ENCODE data around the gene MCF2L. TPM values are rescaled to one million over a fixed set of nuclear protein-coding genes. Genes with fewer than 3 reads are reported as not detected.

Gene MCF2L
- total and polyA plus RNA-seq, 2 experiments from 2014 or later, result 4.8 to 25.6 TPM

DNA sequence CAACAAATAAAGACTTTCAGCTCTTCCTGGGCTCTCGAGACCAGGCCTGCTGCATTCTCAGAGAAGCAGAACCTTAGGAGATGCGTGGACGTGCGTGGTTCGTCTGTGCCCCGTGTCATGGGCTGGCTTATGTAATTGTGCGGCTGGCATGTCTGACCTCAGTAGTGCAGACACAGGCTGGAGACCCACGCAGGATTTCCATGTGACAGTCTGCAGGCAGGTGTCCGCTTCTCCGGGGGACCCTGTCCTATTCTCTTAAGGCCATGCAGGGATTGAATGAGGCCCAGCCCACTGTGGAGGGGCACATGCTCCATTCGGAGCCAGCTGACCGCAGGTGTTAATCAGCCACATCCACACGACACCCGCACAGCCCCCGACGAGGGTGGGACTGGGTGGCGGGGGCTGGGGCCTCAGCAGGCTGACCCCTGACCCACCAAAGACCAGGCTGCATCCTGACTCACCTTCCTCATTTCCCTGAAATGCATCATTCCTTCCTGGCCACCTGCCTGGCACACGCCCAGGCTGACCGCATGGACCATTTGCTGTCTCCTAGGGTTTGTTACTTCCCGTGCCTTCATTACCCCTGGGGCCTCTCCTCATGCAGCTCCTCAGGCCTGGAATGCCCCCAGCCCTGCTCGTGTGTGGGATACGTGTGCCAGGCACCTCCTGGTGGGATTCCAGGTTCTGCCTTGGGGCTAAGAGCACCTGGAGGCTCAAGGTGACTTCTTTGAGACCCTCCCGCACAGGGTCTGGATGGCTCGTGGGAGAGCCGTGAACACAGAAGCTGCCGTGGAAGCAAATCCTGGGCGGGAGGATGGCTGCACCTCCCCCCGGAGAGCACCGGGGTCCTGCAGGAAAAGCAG is 10.7 kb upstream of the MCF2L start (continued):
- TF ChIP-seq, protein P1, sequence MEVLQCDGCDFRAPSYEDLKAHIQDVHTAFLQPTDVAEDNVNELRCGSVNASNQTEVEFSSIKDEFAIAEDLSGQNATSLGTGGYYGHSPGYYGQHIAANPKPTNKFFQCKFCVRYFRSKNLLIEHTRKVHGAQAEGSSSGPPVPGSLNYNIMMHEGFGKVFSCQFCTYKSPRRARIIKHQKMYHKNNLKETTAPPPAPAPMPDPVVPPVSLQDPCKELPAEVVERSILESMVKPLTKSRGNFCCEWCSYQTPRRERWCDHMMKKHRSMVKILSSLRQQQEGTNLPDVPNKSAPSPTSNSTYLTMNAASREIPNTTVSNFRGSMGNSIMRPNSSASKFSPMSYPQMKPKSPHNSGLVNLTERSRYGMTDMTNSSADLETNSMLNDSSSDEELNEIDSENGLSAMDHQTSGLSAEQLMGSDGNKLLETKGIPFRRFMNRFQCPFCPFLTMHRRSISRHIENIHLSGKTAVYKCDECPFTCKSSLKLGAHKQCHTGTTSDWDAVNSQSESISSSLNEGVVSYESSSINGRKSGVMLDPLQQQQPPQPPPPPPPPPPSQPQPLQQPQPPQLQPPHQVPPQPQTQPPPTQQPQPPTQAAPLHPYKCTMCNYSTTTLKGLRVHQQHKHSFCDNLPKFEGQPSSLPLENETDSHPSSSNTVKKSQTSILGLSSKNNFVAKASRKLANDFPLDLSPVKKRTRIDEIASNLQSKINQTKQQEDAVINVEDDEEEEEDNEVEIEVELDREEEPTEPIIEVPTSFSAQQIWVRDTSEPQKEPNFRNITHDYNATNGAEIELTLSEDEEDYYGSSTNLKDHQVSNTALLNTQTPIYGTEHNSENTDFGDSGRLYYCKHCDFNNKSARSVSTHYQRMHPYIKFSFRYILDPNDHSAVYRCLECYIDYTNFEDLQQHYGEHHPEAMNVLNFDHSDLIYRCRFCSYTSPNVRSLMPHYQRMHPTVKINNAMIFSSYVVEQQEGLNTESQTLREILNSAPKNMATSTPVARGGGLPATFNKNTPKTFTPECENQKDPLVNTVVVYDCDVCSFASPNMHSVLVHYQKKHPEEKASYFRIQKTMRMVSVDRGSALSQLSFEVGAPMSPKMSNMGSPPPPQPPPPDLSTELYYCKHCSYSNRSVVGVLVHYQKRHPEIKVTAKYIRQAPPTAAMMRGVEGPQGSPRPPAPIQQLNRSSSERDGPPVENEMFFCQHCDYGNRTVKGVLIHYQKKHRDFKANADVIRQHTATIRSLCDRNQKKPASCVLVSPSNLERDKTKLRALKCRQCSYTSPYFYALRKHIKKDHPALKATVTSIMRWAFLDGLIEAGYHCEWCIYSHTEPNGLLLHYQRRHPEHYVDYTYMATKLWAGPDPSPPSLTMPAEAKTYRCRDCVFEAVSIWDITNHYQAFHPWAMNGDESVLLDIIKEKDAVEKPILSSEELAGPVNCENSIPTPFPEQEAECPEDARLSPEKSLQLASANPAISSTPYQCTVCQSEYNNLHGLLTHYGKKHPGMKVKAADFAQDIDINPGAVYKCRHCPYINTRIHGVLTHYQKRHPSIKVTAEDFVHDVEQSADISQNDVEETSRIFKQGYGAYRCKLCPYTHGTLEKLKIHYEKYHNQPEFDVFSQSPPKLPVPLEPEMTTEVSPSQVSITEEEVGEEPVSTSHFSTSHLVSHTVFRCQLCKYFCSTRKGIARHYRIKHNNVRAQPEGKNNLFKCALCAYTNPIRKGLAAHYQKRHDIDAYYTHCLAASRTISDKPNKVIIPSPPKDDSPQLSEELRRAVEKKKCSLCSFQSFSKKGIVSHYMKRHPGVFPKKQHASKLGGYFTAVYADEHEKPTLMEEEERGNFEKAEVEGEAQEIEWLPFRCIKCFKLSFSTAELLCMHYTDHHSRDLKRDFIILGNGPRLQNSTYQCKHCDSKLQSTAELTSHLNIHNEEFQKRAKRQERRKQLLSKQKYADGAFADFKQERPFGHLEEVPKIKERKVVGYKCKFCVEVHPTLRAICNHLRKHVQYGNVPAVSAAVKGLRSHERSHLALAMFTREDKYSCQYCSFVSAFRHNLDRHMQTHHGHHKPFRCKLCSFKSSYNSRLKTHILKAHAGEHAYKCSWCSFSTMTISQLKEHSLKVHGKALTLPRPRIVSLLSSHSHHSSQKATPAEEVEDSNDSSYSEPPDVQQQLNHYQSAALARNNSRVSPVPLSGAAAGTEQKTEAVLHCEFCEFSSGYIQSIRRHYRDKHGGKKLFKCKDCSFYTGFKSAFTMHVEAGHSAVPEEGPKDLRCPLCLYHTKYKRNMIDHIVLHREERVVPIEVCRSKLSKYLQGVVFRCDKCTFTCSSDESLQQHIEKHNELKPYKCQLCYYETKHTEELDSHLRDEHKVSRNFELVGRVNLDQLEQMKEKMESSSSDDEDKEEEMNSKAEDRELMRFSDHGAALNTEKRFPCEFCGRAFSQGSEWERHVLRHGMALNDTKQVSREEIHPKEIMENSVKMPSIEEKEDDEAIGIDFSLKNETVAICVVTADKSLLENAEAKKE (CRISPR knock-in tag; IDR thresholded peaks at IDR 0.05), result no peak
- TF ChIP-seq ZNF114 (CRISPR knock-in tag; IDR thresholded peaks at IDR 0.05) (no peak), NANOG (IDR thresholded peaks at IDR 0.05; ENCODE audit: borderline replicate concordance) (no peak), STAT1 (IDR thresholded peaks at IDR 0.05; ENCODE audit: unreplicated experiment) (no peak), EZH2phosphoT487 (IDR thresholded peaks at IDR 0.05; ENCODE audit: unreplicated experiment) (no peak)

DNA sequence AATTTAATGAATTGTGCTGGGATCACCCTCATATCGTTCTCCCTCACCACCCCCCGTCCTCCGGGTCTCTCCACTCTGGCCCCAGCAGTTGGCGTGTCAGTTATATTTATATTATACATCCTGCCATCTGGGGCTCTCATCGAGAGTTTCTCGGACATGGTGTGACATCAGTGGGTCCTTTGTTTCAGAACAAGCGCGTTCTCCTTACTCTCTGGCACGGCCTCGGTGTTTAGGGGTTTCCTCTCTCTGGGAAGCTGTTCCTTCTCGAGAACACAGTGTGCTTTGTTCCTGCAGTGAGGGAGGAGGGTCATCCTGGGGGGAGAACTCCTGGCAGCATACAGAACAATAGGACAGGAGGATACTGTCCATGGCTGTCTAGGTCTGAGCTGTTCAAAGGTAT is 9.8 kb upstream of the MCF2L start:
- Histone ChIP-seq H4K20me1 (replicated peaks; ENCODE audit: insufficient read depth) (peaks cover 5% of the 10 kb centered on the region; the same call in 1 of the 2 replicates), H2AFZ (no peak overlapping the region), H3K4me1 (ENCODE audit: insufficient read depth) (peaks cover 6% of the 10 kb centered on the region; the same call in 1 of the 2 replicates), H3K79me2 (replicated peaks; ENCODE audit: insufficient read depth) (no peaks in the 10 kb centered on the region), H3K36me3 (ENCODE audit: insufficient read depth) (no peaks in the 10 kb centered on the region), H3K27ac (ENCODE audit: low read depth) (no peak overlapping the region), H3K4me3 (no peak overlapping the region), H3K27me3 (ENCODE audit: insufficient read depth) (no peaks in the 10 kb centered on the region), H3K9me2 (ENCODE audit: insufficient read depth) (no peaks in the 10 kb centered on the region), H3F3A (replicated peaks; ENCODE audit: low read depth) (no peaks in the 10 kb centered on the region), H3K4me2 (no peak overlapping the region)
- H3K27ac Mint-ChIP-seq, result no peak overlapping the region
- H3K4me3 Mint-ChIP-seq, result no peak overlapping the region
- peaks cover 19% of the 10 kb centered on the region for H3K27me3 Mint-ChIP-seq (ENCODE audit: insufficient read depth, low read depth, poor library complexity)
- H3K9me3 Mint-ChIP-seq, result no peaks in the 10 kb centered on the region
- peaks cover 18% of the 10 kb centered on the region for H3K4me1 Mint-ChIP-seq
- H3K36me3 Mint-ChIP-seq (ENCODE audit: low read depth), result no peaks in the 10 kb centered on the region
- ATAC-seq (no peak), DNase-seq (ENCODE audit: low spot score) (no peak)
- TF ChIP-seq ZNF114 (CRISPR knock-in tag; IDR thresholded peaks at IDR 0.05) (no peak), ZNF331 (CRISPR knock-in tag; IDR thresholded peaks at IDR 0.05; ENCODE audit: low read depth) (no peak), EZH2 (IDR thresholded peaks at IDR 0.05; ENCODE audit: low read depth, unreplicated experiment) (no peak), CREB1 (CRISPR knock-in tag; IDR thresholded peaks at IDR 0.05; ENCODE audit: low read depth) (no peak), POLR2AphosphoS5 (IDR thresholded peaks at IDR 0.05; ENCODE audit: low read depth) (no peak)
- TF ChIP-seq, protein P2, sequence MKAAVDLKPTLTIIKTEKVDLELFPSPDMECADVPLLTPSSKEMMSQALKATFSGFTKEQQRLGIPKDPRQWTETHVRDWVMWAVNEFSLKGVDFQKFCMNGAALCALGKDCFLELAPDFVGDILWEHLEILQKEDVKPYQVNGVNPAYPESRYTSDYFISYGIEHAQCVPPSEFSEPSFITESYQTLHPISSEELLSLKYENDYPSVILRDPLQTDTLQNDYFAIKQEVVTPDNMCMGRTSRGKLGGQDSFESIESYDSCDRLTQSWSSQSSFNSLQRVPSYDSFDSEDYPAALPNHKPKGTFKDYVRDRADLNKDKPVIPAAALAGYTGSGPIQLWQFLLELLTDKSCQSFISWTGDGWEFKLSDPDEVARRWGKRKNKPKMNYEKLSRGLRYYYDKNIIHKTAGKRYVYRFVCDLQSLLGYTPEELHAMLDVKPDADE (IDR thresholded peaks at IDR 0.05), result no peak
- TF ChIP-seq, protein P3, sequence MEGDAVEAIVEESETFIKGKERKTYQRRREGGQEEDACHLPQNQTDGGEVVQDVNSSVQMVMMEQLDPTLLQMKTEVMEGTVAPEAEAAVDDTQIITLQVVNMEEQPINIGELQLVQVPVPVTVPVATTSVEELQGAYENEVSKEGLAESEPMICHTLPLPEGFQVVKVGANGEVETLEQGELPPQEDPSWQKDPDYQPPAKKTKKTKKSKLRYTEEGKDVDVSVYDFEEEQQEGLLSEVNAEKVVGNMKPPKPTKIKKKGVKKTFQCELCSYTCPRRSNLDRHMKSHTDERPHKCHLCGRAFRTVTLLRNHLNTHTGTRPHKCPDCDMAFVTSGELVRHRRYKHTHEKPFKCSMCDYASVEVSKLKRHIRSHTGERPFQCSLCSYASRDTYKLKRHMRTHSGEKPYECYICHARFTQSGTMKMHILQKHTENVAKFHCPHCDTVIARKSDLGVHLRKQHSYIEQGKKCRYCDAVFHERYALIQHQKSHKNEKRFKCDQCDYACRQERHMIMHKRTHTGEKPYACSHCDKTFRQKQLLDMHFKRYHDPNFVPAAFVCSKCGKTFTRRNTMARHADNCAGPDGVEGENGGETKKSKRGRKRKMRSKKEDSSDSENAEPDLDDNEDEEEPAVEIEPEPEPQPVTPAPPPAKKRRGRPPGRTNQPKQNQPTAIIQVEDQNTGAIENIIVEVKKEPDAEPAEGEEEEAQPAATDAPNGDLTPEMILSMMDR (conservative IDR thresholded peaks at IDR 0.05; ENCODE audit: low read depth in 2 of 2), result no peak
